IMR-90 (cell line): ENCODE data around the gene SPC25.

Experiments
- CEBPB ChIP-seq: IDR thresholded peaks from 2 replicates; pipeline ENCODE4 v1.6.1; 2012; ENCODE audit warnings: low read depth, low read length, improper control_type of control experiment
- CHD1 ChIP-seq: IDR thresholded peaks from 2 replicates; pipeline ENCODE4 v1.6.1; 2012; ENCODE audit warnings: low read depth, low read length, improper control_type of control experiment
- CTCF ChIP-seq: conservative IDR thresholded peaks from 2 replicates; pipeline ENCODE4 v1.5.1; 2012; ENCODE audit warnings: mild to moderate bottlenecking, low read depth, low read length, improper control_type of control experiment
- MXI1 ChIP-seq: IDR thresholded peaks from 2 replicates; pipeline ENCODE4 v1.6.1; 2012; ENCODE audit warnings: low read depth, mild to moderate bottlenecking, low read length, moderate library complexity, borderline replicate concordance
- RCOR1 ChIP-seq: IDR thresholded peaks from 2 replicates; pipeline ENCODE4 v1.6.1; 2012; ENCODE audit warnings: mild to moderate bottlenecking, low read length, improper control_type of control experiment; ENCODE audit not compliant: insufficient replicate concordance

GRCh38 chr2:168858146-168858545, 32.1 kb downstream of the SPC25 start:
- TF ChIP-seq CTCF, result no peak
- no peak for TF ChIP-seq CHD1
- no peak for TF ChIP-seq RCOR1
- TF ChIP-seq MXI1, result no peak
- TF ChIP-seq CEBPB, result no peak
